GM21786 (cell line): ENCODE results near the gene DNAJB11.
"Not testable (repeated sequence)": the region's sequence is repeated elsewhere in the genome, so short reads cannot be mapped to it uniquely, and the experiment has no call there.

Source experiments
- ATAC-seq: cut with Tn5 transposase; IDR thresholded peaks from one replicate; pipeline ENCODE4 v1.9.1; 2021; ENCODE audit not compliant: unreplicated experiment

Gene DNAJB11

GRCh38 chr3:186617036-186617946, 46.8 kb downstream of the DNAJB11 start:
- ATAC-seq = peak; percentile 98

- ATAC-seq = no peak
Measured at GRCh38 chr3:186618318-186618938, 47.9 kb downstream of the DNAJB11 start.

DNA sequence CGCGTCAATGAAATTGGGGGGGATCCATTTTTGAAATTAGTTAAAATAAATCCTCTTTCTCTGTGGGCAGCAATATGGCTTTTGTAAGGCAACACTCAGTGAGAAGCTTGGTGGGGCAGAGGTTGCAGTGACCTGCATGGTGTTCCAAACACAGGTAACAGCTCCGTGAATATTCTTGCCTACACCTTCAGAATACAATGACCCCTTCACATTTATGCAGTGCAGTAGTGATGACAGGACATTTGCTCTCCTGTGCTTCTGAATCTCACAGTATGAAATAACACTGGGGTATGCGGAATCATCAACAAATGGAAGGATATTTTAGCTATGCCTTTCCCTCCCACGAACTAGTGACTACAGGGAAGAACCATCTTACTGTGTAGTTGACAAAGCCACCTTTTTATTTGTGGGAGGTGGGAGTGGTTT, 49.3 kb downstream of the DNAJB11 start:
- ATAC-seq = no peak

DNA sequence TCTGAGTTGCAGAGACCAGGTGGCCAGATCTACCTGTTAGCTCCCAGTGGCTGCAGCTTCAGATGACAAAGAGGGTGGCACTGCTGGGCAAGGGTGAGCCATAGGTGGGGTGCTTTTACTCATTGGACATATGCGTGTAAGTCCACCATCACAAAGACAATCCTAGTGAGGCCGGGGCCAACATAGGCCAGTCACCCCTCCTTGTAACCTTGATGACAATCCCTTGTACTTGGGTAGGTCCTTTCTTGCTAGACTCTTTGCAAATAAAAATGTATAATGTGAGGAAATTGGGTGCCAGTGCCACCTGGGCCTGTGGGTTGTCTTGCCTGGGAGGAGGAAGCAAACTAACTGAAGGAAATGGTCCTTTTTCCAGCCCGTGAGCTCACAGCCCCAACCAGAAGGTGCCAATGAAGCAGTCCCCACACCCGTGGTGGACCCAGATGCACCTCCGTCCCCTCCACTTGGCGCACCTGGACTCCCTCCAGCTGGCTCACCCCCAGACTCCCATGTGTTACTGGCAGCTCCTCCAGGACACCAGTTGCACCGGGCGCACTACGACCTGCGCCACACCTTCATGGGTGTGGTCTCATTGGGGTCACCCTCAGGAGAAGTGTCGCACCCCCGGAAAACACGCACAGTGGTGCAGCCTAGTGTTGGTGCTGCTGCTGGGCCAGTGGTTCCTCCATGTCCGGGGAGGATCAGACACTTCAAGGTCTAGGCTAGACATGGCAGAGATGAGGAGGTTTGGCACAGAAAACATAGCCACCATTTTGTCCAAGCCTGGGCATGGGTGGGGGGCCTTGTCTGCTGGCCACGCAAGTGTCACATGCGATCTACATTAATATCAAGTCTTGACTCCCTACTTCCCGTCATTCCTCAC, 49.9 kb downstream of the DNAJB11 start:
- ATAC-seq = no peak

DNA sequence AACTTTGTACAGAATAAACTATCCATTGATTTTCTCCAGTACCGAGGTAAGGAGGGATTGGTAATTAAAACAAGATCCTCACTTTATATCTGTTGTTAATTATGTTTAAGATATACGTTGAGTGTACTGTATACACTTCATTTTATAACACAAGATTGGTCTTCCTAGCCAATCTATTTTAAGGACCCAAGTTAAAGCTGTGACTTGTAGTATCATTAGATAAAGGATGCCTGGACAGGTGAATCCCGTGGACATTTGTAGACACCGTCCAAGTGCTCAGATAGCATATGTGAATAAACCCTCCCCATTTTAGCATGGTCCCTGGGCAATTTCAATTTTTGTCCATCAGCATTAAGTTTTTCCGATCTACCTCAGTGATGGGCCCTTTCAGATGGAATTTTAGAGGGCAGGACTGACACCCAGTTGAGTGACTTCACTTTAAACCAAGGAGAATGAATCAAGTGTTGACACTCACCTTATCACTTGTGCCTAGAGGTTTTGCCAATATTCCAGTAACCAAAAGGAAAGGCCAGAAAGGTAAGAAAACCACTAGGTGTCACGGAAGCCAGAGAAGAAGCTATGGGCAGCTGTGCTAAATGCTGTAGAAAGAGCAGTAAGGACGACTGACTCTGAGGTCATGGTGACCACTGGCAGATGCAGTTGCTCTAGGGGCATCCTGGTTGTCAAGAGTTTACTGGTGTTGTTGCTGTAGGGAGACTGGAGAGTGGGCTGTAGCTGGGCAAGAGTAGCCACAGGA, 51.6 kb downstream of the DNAJB11 start:
- no peak for ATAC-seq

DNA sequence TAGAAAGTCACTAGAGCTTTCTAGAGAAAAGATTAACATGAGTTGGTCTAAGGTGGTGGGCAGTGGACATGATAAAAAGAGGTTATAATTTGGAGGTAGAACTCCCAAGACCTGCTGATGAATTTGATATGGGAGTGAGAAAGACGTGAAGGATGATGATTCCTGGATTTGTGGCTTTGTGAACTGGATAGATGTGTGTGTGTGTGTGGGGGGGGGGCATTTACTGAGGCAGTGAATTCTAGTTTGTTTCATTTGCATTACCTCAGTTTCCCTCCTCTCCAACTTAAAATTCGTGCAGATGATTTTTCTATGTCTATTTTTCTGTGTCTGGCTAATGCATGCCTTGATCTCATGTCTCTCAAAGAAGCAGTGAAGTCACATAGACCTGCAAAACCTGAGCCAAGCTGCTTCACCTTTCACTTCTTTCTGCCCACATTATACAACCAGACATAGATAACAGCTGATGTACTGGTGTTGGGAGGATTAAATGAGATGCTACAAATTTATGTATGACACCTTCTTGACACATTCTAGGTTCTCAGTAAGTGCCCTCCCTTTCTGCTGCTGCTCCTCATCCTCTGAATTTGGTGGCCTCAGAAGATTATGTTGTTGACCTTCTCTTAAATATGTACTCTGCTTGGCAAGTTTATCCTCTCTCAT, 52.3 kb downstream of the DNAJB11 start:
- ATAC-seq = no peak

DNA sequence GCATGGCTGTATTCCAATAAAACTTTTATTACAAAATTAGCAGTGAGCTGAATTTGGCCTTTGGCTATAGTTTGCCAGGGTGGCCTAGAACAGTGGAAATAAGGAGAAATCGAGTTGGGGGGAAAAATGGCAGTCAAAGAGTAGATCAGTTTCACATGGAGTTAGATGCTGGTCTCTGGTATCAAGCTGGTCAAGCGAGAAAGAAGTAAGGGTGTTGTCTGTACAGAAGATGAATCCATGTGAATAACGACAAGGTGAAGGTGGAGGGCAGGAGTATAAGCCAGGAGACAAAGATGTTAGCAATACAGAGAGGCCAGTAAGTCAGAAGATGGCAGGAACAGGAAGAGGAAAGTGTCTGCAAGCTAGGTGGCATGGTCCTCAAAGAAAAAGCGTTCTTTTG, 54.1 kb downstream of the DNAJB11 start:
- no peak for ATAC-seq

- no peak for ATAC-seq
Measured at GRCh38 chr3:186625600-186626042, 55.1 kb downstream of the DNAJB11 start.

GRCh38 chr3:186626254-186626847, 55.8 kb downstream of the DNAJB11 start:
- no peak for ATAC-seq

DNA sequence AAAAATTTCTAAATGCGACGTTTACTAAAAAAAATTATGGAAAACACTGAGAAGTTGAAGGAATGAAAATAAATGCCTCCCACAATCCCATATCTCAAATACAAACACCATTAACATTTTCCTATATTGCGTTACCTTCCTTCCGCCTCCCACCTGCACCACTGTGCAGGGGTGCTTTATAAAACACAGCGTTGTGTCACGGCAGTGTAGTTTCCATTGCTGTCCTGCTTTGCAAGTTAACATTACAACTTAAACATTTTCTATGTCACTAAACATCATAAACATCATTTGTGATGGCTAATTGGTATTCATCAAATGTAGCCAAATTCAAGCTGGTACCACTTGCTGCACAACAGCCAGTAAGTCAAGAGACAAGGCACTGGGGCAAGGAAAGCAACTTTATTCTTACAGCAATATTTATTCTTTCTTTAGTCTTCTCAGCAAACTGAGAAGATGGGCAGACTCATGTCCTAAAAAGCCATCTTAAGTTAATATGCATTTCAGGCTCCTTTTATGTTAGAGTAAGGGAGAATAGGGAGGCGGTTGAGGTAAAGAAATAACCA, 57.4 kb downstream of the DNAJB11 start:
- no peak for ATAC-seq

- no peak for ATAC-seq
Measured at GRCh38 chr3:186628756-186629155, 58.2 kb downstream of the DNAJB11 start.

DNA sequence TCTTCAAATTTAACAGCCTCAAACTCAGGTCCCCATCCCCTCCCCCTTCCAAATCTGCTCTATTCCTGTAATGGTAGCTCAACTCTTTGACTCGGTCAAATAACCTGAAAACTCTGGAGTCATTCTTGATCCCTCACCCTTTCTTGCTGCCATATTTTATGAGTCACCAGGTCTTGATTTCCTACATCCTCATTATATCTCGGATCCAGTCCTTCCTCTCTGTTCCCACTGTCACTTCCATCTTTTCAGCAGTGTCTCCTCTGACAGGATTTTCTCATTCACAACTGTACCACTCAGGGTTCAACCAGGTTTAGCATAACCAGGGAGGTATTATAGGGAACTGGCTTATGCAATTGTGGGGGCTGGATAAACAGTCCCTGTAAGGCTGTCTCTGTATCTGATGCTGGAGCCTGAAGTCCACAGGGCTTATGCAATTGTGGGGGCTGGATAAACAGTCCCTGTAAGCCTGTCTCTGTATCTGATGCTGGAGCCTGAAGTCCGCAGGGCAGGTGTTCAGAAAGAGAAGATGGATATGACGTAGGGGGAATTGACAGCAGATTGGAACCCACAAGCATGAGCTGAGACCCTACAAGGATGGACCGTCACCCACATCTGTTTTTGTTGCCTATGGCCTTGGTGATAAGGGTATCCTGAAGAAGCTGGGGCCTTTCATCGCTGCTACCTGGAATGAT, 60.6 kb downstream of the DNAJB11 start:
- no peak for ATAC-seq

- no peak for ATAC-seq
Measured at GRCh38 chr3:186633481-186633880, 63.0 kb downstream of the DNAJB11 start.

- ATAC-seq = not testable (repeated sequence)
Measured at GRCh38 chr3:186634207-186634606, 63.7 kb downstream of the DNAJB11 start.
